IPS-18c (cell line): ENCODE data around the gene AGAP2.
A peak's percentile ranks its signal among the peaks of the same experiment; 100 is the strongest.
"Not testable (repeated sequence)": the region's sequence is repeated elsewhere in the genome, so short reads cannot be mapped to it uniquely, and the experiment has no call there.

Experiments used
- H3K4me3 ChIP-seq: 2 replicates; pipeline ENCODE4 v1.7.0; 2013; ENCODE audit warnings: low read depth, mild to moderate bottlenecking, low read length, moderate library complexity; ENCODE audit not compliant: insufficient read depth
- H3K9me3 ChIP-seq: one replicate; pipeline ENCODE4 v1.6.1; 2013; ENCODE audit warnings: mild to moderate bottlenecking, low read length, moderate library complexity; ENCODE audit not compliant: control insufficient read depth, insufficient read depth

AGAP2 gene

GRCh38 chr12:57738661-57739237 is at the start of gene AGAP2:
Gene AGAP2, minus strand, starts transcription at chr12:57738742. Its CDS starts 496 bp downstream, at chr12:57738246.
- H3K4me3 ChIP-seq: peak within 1 kb of the TSS; percentile 53
- H3K9me3 ChIP-seq: no peaks in the 10 kb centered on the region

DNA sequence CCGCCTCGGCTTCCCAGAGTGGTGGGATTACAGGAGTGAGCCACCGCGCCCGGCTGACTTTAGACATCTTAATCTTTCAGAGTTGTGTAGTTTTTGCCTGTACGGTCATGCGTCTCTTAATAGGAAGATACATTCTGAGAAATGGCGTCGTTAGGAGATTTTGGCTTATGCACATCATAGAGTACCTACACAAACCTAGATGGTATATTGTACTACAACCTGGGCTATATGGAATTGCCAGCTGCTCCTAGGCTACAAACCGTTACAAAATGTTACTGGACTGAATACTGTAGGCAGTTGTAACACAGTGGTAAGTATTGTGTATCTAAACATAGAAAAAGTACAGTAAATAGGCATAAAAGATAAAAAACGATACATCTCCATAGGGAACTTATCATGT is 45.3 kb upstream of the AGAP2 start:
- H3K4me3 ChIP-seq: no peak overlapping the region
- no peaks in the 10 kb centered on the region for H3K9me3 ChIP-seq

DNA sequence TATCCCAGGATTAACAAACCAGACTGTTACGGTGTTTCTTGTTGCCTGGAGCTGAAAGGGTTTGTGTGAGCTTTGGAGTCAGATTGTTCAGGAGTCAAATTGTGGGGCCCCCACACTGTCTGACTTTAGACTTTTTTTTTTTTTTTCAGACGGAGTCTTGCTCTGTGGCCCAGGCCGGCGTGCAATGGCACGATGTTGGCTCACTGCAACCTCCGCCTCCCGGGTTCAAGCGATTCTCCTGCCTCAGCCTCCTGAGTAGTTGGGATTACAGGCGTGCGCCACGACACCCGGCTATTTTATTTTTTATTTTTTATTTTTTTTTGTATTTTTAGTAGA is 44.9 kb upstream of the AGAP2 start:
- H3K4me3 ChIP-seq: peak overlapping the region; percentile 96
- H3K9me3 ChIP-seq: no peaks in the 10 kb centered on the region

DNA sequence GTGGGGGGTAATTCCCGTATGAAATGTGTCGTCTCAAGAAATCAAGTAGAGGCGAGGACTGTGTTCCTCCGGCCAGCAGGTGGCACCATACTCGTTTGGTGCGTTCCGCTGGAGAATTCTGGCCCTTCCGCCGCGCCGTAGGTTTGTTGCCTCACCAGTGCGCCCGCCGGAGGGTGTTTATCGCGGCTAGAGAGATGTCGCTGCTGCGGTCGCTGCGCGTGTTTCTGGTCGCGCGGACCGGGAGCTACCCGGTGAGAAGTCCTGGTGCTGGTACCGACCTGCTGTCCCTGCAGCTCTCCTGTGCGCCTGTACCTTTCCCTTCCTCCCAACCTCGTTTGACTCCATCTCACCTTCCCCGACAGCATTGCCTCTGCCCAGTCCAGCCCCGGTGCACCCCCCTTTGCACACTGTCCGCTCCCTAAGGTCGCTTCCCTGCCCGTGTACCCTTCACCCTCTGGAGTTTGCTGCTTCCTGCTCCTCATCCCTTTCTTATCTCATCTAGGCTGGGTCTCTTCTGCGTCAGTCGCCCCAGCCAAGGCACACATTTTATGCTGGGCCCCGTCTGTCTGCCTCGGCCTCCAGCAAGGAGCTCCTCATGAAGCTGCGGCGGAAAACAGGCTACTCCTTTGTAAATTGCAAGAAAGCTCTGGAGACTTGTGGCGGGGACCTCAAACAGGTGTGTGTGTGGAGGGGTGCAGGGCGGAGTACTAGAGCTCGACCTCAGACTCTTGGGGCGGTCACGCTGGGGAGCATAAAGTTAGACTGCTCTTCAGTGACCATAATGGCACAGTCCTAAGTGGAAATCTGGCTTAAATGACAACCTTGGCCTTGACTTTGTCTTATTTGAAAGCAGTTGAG is 44.3 kb upstream of the AGAP2 start, which contains the start of gene TSFM:
Gene TSFM (plus strand): TSS at position 180 of the 858 bp plus-strand sequence. CDS start 15 bp downstream, at position 195.
- Histone ChIP-seq H3K9me3 (no peaks in the 10 kb centered on the region), H3K4me3 (peak within 1 kb of the TSS; percentile 96)

GRCh38 chr12:57782243-57782607 is 43.7 kb upstream of the AGAP2 start:
- H3K9me3 ChIP-seq: no peaks in the 10 kb centered on the region
- no peak overlapping the region; the same call in 1 of the 2 replicates for H3K4me3 ChIP-seq

- Histone ChIP-seq H3K4me3 (no peak overlapping the region), H3K9me3 (no peaks in the 10 kb centered on the region)
Measured at GRCh38 chr12:57781801-57782200, 43.3 kb upstream of the AGAP2 start.

GRCh38 chr12:57781244-57781643 is 42.7 kb upstream of the AGAP2 start:
- Histone ChIP-seq H3K4me3 (no peak overlapping the region), H3K9me3 (no peaks in the 10 kb centered on the region)

DNA sequence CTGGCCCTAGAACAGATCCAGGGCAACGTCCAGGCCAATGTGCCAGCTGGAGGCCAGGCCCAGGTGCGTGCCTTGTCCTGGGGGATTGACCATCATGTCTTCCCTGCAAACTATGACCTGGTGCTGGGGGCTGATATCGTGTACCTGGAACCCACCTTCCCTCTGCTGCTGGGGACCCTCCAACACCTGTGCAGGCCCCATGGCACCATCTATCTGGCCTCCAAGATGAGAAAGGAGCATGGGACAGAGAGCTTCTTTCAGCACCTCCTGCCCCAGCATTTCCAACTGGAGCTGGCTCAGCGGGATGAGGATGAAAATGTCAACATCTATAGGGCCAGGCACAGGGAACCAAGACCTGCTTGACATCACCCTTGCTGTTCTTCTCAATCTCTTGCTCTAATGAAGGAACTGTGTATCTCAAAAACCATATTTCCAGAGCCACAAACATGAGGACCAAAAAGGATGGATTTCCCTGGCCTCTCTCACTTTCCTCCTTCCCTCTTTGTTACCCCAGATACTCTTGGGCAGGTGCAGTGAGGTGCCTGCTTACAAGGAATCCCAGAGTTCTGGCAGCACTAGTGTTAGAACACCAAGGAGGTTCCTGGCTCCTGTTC is 41.8 kb upstream of the AGAP2 start:
- no peak overlapping the region for H3K4me3 ChIP-seq
- no peaks in the 10 kb centered on the region for H3K9me3 ChIP-seq

DNA sequence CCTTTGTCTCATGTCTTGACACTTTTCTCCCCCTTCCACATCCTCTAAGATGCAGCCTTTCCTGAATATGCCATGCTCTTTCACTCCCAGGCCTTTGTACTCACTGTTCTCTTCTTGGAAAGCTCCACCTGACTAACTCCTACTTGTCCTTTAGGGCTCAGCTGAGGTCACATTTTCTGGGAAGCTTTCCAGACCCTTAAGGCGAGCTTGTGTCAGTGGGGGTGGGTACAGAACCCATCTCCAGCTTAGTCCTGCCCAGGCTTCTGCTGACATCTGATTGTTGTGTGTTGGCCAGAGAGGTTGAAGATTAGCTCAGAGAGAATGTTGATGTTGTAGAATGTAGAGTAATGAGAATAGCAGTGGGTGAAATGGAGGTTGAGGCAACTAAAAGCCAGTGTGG is 41.2 kb upstream of the AGAP2 start:
- Histone ChIP-seq H3K4me3 (no peak overlapping the region), H3K9me3 (no peaks in the 10 kb centered on the region)

- H3K4me3 ChIP-seq: no peak overlapping the region
Measured at GRCh38 chr12:57777911-57778310, 39.4 kb upstream of the AGAP2 start.

GRCh38 chr12:57777367-57777766 is 38.8 kb upstream of the AGAP2 start:
- Histone ChIP-seq H3K4me3 (no peak overlapping the region), H3K9me3 (no peaks in the 10 kb centered on the region)

More at GRCh38 chr12:57777911-57778310, 39.4 kb upstream of the AGAP2 start:
- no peaks in the 10 kb centered on the region for H3K9me3 ChIP-seq

GRCh38 chr12:57776247-57776587 is 37.7 kb upstream of the AGAP2 start:
- no peak overlapping the region for H3K4me3 ChIP-seq

DNA sequence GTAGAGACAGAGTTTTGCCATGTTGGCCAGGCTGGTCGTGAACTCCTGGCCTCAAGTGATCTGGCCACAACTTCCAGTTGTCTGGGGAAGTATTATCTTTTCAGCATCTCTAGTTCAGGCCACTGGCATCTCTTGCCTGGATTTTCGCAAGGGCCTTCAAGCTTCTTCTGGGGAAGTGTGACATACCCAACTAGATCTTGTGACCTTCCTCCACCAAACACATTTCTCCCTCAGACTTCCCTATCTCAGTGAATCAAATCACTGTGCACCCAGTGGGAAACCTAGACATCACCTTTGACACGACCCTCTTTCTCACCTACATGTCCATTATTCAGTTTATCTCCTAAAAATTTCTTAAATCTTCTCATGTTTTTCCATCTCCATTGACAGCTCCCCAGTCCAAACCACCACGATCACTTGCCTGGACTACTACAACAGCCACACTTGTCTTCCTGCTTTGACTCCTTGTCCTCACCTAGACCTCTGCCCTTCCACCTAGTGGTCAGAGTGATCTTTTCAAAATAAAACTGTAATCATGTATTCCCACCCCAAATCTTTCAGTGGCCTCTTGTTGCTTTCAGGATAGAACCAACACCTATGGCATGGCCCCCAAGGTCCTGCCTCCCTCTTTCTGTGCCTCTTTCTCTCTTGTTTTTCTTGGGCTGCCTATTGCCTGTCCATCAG is 37.2 kb upstream of the AGAP2 start:
- H3K4me3 ChIP-seq: no peak overlapping the region
- no peaks in the 10 kb centered on the region for H3K9me3 ChIP-seq

More at GRCh38 chr12:57776247-57776587, 37.7 kb upstream of the AGAP2 start:
- no peaks in the 10 kb centered on the region for H3K9me3 ChIP-seq

DNA sequence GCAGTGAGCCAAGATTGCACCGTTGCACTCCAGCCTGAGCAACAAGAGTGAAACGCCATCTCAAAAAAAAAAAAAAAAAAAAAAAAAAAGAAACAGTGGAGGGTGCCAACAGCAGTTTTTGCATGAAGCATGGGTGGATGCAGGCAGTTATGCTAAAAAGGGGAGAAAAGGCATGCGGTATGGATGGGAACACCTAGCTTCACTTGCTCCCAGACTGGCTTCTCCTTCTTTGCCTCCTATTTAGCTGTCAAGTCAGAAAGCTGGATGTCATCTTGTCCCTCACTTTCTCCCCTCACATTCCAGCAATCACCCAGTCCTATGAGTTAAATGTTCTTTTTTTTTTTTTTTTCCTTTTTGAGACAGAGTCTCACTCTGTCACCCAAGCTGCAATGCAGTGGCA is 36.5 kb upstream of the AGAP2 start:
- Histone ChIP-seq H3K9me3 (no peaks in the 10 kb centered on the region), H3K4me3 (no peak overlapping the region)

GRCh38 chr12:57774634-57775033 is 36.1 kb upstream of the AGAP2 start:
- not testable (repeated sequence) for H3K9me3 ChIP-seq

GRCh38 chr12:57772429-57773322 is 34.1 kb upstream of the AGAP2 start, which contains the start of gene EEF1AKMT3:
Gene EEF1AKMT3, plus strand, starts transcription at chr12:57772614. Its CDS starts 111 bp downstream, at chr12:57772725.
- no peaks in the 10 kb centered on the region for H3K9me3 ChIP-seq
- H3K4me3 ChIP-seq: peak within 1 kb of the TSS; percentile 100

More at GRCh38 chr12:57774634-57775033, 36.1 kb upstream of the AGAP2 start:
- H3K4me3 ChIP-seq: not testable (repeated sequence)
